ENCODE data around the gene WDR37. TPM values are rescaled to one million over a fixed set of nuclear protein-coding genes. Genes with fewer than 3 reads are reported as not detected.

WDR37 gene
- polyA plus RNA-seq, 2 of the 4 experiments (the other 2 are of a cell fraction): 5.9 to 7.1 TPM

DNA sequence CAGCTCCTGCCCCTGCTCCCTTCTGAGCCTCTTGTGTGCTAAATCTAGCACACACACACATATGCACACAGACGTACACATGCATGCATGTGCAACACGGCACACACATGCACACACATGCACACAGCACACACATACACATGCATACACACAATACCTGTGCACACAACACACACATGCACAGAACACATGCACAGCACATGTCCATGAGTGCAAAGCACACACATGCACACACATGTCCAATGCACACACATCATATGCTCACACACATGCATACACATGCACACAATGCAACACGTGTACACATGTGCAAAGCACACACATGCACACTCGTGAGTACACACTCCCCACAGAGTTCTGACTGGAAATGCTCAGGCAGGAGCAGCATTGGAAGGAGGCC lies 115.0 kb downstream of the WDR37 start:
- Histone ChIP-seq H3K9me3 (no peaks in the 10 kb centered on the region), H3K4me2 (no peak overlapping the region), H3K4me1 (no peaks in the 10 kb centered on the region), H3K27ac (no peak overlapping the region), H3K4me3 (no peak overlapping the region)
- TF ChIP-seq, protein P1, sequence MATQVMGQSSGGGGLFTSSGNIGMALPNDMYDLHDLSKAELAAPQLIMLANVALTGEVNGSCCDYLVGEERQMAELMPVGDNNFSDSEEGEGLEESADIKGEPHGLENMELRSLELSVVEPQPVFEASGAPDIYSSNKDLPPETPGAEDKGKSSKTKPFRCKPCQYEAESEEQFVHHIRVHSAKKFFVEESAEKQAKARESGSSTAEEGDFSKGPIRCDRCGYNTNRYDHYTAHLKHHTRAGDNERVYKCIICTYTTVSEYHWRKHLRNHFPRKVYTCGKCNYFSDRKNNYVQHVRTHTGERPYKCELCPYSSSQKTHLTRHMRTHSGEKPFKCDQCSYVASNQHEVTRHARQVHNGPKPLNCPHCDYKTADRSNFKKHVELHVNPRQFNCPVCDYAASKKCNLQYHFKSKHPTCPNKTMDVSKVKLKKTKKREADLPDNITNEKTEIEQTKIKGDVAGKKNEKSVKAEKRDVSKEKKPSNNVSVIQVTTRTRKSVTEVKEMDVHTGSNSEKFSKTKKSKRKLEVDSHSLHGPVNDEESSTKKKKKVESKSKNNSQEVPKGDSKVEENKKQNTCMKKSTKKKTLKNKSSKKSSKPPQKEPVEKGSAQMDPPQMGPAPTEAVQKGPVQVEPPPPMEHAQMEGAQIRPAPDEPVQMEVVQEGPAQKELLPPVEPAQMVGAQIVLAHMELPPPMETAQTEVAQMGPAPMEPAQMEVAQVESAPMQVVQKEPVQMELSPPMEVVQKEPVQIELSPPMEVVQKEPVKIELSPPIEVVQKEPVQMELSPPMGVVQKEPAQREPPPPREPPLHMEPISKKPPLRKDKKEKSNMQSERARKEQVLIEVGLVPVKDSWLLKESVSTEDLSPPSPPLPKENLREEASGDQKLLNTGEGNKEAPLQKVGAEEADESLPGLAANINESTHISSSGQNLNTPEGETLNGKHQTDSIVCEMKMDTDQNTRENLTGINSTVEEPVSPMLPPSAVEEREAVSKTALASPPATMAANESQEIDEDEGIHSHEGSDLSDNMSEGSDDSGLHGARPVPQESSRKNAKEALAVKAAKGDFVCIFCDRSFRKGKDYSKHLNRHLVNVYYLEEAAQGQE (IDR thresholded peaks at IDR 0.05): no peak
- TF ChIP-seq JUNB (IDR thresholded peaks at IDR 0.05) (no peak), ZNF302 (CRISPR knock-in tag; IDR thresholded peaks at IDR 0.05) (no peak), CBX2 (IDR thresholded peaks at IDR 0.05; ENCODE audit: borderline replicate concordance, low read depth) (no peak), RNF2 (IDR thresholded peaks at IDR 0.05; ENCODE audit: borderline replicate concordance, low read depth) (no peak), HOXA7 (CRISPR knock-in tag; IDR thresholded peaks at IDR 0.05) (no peak), FOXS1 (CRISPR knock-in tag; IDR thresholded peaks at IDR 0.05) (no peak), BHLHE40 (IDR thresholded peaks at IDR 0.05; ENCODE audit: low read depth, low read length) (no peak), JUN (IDR thresholded peaks at IDR 0.05) (no peak), ZFP36 (IDR thresholded peaks at IDR 0.05; ENCODE audit: borderline replicate concordance, partially characterized antibody) (no peak), FOSL2 (IDR thresholded peaks at IDR 0.05) (no peak), FOSL2 (CRISPR knock-in tag; IDR thresholded peaks at IDR 0.05) (no peak), POLR2A (IDR thresholded peaks at IDR 0.05; ENCODE audit: low read length) (no peak), POLR2AphosphoS2 (conservative IDR thresholded peaks at IDR 0.05; ENCODE audit: low read length) (no peak), SREBF2 (IDR thresholded peaks at IDR 0.05) (no peak)
- TF ChIP-seq, protein P2, sequence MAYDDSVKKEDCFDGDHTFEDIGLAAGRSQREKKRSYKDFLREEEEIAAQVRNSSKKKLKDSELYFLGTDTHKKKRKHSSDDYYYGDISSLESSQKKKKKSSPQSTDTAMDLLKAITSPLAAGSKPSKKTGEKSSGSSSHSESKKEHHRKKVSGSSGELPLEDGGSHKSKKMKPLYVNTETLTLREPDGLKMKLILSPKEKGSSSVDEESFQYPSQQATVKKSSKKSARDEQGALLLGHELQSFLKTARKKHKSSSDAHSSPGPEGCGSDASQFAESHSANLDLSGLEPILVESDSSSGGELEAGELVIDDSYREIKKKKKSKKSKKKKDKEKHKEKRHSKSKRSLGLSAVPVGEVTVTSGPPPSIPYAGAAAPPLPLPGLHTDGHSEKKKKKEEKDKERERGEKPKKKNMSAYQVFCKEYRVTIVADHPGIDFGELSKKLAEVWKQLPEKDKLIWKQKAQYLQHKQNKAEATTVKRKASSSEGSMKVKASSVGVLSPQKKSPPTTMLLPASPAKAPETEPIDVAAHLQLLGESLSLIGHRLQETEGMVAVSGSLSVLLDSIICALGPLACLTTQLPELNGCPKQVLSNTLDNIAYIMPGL (CRISPR knock-in tag; IDR thresholded peaks at IDR 0.05; ENCODE audit: borderline replicate concordance): no peak
- TF ChIP-seq, protein P3, sequence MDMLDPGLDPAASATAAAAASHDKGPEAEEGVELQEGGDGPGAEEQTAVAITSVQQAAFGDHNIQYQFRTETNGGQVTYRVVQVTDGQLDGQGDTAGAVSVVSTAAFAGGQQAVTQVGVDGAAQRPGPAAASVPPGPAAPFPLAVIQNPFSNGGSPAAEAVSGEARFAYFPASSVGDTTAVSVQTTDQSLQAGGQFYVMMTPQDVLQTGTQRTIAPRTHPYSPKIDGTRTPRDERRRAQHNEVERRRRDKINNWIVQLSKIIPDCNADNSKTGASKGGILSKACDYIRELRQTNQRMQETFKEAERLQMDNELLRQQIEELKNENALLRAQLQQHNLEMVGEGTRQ (IDR thresholded peaks at IDR 0.05): no peak
- TF ChIP-seq, protein P4, sequence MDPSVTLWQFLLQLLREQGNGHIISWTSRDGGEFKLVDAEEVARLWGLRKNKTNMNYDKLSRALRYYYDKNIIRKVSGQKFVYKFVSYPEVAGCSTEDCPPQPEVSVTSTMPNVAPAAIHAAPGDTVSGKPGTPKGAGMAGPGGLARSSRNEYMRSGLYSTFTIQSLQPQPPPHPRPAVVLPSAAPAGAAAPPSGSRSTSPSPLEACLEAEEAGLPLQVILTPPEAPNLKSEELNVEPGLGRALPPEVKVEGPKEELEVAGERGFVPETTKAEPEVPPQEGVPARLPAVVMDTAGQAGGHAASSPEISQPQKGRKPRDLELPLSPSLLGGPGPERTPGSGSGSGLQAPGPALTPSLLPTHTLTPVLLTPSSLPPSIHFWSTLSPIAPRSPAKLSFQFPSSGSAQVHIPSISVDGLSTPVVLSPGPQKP (IDR thresholded peaks at IDR 0.05; ENCODE audit: low read depth, low read length): no peak
- ChIA-PET CTCF (no interaction called here), POLR2A (no interaction called here)
- DNase-seq (ENCODE audit: low read depth in 1 of 2, low spot score in 1 of 2) (no peak), FAIRE-seq (no peak), ATAC-seq (no peak)
- WGBS (ENCODE audit: missing lambda C conversion rate): 34% methylated on average over 4 of the region's 4 CpGs

DNA sequence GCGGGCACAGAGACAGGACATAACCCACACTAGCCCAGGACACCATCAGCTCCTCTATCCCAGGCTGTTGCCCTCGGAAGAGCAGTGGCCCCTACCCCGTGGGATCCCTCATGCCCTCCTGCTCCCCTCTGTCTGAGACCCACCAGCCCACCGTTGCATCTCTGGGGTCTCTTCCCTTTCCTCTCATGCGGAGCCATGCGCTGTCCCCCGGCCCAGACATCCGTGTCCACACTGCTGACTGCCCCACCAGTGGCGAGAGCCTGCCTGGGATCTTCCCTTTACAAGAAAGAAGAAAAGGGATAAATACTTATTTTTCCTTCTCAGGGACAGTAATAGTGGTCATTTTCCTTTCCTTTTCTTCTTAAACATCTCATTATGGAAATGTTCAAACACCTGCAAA lies 115.4 kb downstream of the WDR37 start:
- POLR2A ChIA-PET: no interaction called here
- no peak overlapping the region for H3K4me3 ChIP-seq
- CTCF ChIA-PET: no interaction called here

More for the DNA sequence above, 115.4 kb downstream of the WDR37 start:
- no peak for FAIRE-seq
- Histone ChIP-seq H3K4me2 (no peak overlapping the region), H3K4me1 (no peaks in the 10 kb centered on the region), H3K9me3 (no peaks in the 10 kb centered on the region), H3K27ac (no peak overlapping the region)
- WGBS (ENCODE audit: missing lambda C conversion rate): 48% methylated on average over 7 of the region's 9 CpGs
- TF ChIP-seq CHD2 (IDR thresholded peaks at IDR 0.05; ENCODE audit: low read length, partially characterized antibody): no peak
- TF ChIP-seq GATA3 (IDR thresholded peaks at IDR 0.05; ENCODE audit: borderline replicate concordance): no peak
- no peak for TF ChIP-seq MAZ (IDR thresholded peaks at IDR 0.05; ENCODE audit: borderline replicate concordance, low read depth, low read length)
- no peak for TF ChIP-seq ESRRA (IDR thresholded peaks at IDR 0.05; ENCODE audit: borderline replicate concordance, low read length)
- TF ChIP-seq RFX5 (IDR thresholded peaks at IDR 0.05): no peak
- TF ChIP-seq, protein P5, sequence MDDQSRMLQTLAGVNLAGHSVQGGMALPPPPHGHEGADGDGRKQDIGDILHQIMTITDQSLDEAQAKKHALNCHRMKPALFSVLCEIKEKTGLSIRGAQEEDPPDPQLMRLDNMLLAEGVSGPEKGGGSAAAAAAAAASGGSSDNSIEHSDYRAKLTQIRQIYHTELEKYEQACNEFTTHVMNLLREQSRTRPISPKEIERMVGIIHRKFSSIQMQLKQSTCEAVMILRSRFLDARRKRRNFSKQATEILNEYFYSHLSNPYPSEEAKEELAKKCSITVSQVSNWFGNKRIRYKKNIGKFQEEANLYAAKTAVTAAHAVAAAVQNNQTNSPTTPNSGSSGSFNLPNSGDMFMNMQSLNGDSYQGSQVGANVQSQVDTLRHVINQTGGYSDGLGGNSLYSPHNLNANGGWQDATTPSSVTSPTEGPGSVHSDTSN (IDR thresholded peaks at IDR 0.05): no peak
- TF ChIP-seq SREBF2 (IDR thresholded peaks at IDR 0.05): no peak
- no peak for TF ChIP-seq ZC3H11A (IDR thresholded peaks at IDR 0.05)
- TF ChIP-seq NFE2L2 (conservative IDR thresholded peaks at IDR 0.05; ENCODE audit: low read length): no peak
- ATAC-seq: 0 out of 6 replicates have a peak, but pooled peaks of 1 of the 2 experiments have one; percentile 16
- DNase-seq (ENCODE audit: low read depth in 1 of 2, low spot score in 1 of 2): no peak
